Gastroesophageal sphincter (tissue), 3 donors: ENCODE measurements around the gene DDX56.

Experiments
- EP300 ChIP-seq: sonication (generic); formaldehyde crosslinking; IDR thresholded peaks from one replicate; pipeline ENCODE4 v1.6.1; 2017; ENCODE audit warnings: antibody characterized with exemption, mild to moderate bottlenecking
- TF ChIP-seq, protein P1 (sequence below), 4 experiments: fragments of 200-600 bp in 2 of 4; fragments of 450-650 bp in 2 of 4; sonication (generic) in 1 of 4; IDR thresholded peaks; one replicate each; pipeline ENCODE4 v1.5.1; 2017 to 2019; ENCODE audit warnings: antibody characterized with exemption in 4 of 4, mild to moderate bottlenecking in 2 of 4, moderate library complexity in 2 of 4

DNA sequence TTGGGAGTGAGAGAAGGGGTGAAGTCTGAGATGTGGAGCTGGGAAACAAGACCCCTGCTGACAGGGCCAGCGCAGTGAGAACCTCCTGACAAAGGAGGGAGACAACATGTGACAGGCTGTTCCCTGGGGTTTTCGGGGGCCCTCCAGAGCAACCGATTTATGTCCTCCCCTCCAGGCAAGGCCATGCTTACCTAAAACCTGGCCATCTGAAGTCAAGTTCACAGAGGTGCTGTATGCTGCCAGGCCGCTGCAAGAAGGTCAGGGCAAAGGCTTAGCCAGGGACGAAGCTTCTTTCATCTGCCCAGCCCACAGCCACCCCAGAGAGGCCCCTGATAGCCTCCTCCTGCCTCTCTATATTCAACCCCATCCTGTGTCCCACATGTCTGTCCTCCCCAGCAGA is 53.1 kb downstream of the DDX56 start:
- TF ChIP-seq, protein P1, sequence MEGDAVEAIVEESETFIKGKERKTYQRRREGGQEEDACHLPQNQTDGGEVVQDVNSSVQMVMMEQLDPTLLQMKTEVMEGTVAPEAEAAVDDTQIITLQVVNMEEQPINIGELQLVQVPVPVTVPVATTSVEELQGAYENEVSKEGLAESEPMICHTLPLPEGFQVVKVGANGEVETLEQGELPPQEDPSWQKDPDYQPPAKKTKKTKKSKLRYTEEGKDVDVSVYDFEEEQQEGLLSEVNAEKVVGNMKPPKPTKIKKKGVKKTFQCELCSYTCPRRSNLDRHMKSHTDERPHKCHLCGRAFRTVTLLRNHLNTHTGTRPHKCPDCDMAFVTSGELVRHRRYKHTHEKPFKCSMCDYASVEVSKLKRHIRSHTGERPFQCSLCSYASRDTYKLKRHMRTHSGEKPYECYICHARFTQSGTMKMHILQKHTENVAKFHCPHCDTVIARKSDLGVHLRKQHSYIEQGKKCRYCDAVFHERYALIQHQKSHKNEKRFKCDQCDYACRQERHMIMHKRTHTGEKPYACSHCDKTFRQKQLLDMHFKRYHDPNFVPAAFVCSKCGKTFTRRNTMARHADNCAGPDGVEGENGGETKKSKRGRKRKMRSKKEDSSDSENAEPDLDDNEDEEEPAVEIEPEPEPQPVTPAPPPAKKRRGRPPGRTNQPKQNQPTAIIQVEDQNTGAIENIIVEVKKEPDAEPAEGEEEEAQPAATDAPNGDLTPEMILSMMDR (IDR thresholded peaks at IDR 0.05): no peak
- TF ChIP-seq EP300: no peak
